MCF 10A (cell line): ENCODE measurements around the gene SHPK. TPM values are rescaled to one million over a fixed set of nuclear protein-coding genes. Genes with fewer than 3 reads are reported as not detected.

Experiments used
- BruUV-seq: library from RNA; stranded (reverse); fragments of 400-500 nt; replicated peaks from 2 replicates; lab custom pipeline; 2021; lab: Mats Ljungman, UMichigan
- CTCF ChIA-PET: fragments of 300-600 bp; sonication (Branson Sonifier 250); formaldehyde crosslinking; extraction: SDS; loops from one replicate; lab custom pipeline; 2021; ENCODE audit warnings: antibody characterized with exemption, inconsistent platforms; lab: Yijun Ruan, JAX
- POLR2A ChIA-PET: fragments of 300-600, 350-650 bp; sonication (Branson Sonifier 250); formaldehyde crosslinking; extraction: SDS; loops from one replicate; lab custom pipeline; 2020; ENCODE audit warnings: antibody characterized with exemption, inconsistent platforms; lab: Yijun Ruan, JAX
- DNase-seq: peaks from one replicate; pipeline ENCODE4 v3.0.0-alpha.2; 2018; ENCODE audit not compliant: unreplicated experiment
- H3K27ac Mint-ChIP-seq: one replicate; pipeline ENCODE4 v1.8.0; 2022; ENCODE audit warnings: mild to moderate bottlenecking, low read depth, mixed read lengths; ENCODE audit not compliant: unreplicated experiment
- H3K27me3 Mint-ChIP-seq: one replicate; pipeline ENCODE4 v1.8.0; 2022; ENCODE audit warnings: mixed read lengths; ENCODE audit not compliant: insufficient read depth, unreplicated experiment
- H3K36me3 Mint-ChIP-seq: one replicate; pipeline ENCODE4 v1.8.0; 2022; ENCODE audit warnings: mild to moderate bottlenecking, moderate library complexity, mixed read lengths; ENCODE audit not compliant: insufficient read depth, unreplicated experiment
- H3K4me1 Mint-ChIP-seq: one replicate; pipeline ENCODE4 v1.8.0; 2022; ENCODE audit warnings: mixed read lengths; ENCODE audit not compliant: insufficient read depth, unreplicated experiment
- H3K4me3 Mint-ChIP-seq: one replicate; pipeline ENCODE4 v1.8.0; 2022; ENCODE audit warnings: mild to moderate bottlenecking, moderate library complexity, mixed read lengths; ENCODE audit not compliant: unreplicated experiment
- H3K9me3 Mint-ChIP-seq: one replicate; pipeline ENCODE4 v1.8.0; 2022; ENCODE audit warnings: mixed read lengths; ENCODE audit not compliant: unreplicated experiment
- CTCF ChIP-seq: fragments of 200-600 bp; IDR thresholded peaks from one replicate; pipeline ENCODE4 v1.8.0; 2022; ENCODE audit warnings: antibody characterized with exemption, mild to moderate bottlenecking; ENCODE audit not compliant: unreplicated experiment
- intact Hi-C: fragments of 100-400 bp; cut with micrococcal nuclease; formaldehyde crosslinking; loops from 2 replicates; pipeline ENCODE4 v1.14.1; 2022
- total RNA-seq: library from RNA; stranded (reverse); gene quantifications from 2 replicates; pipeline ENCODE4 v1.2.3, GENCODE V29; 2022

SHPK gene
- total RNA-seq, 1 experiment from 2014 or later = 6.3 TPM

- no TSS peak for BruUV-seq
- POLR2A ChIA-PET = no interaction called here
- intact Hi-C loops = no loop called here
- no peak for TF ChIP-seq CTCF
- CTCF ChIA-PET = interaction anchor here (0.5 kb wide), 1 partner anchor 722 kb away, joined by 4 read pairs; no protein-coding TSS in a partner anchor
- no peak for DNase-seq
- Mint-ChIP-seq H3K27ac (no peak overlapping the region), H3K4me3 (no peak overlapping the region), H3K4me1 (no peaks in the 10 kb centered on the region), H3K9me3 (no peaks in the 10 kb centered on the region), H3K27me3 (no peaks in the 10 kb centered on the region), H3K36me3 (peaks cover under 1% of the 10 kb centered on the region)
These were observed 41.1 kb downstream of the SHPK start for GRCh38 chr17:3594976-3595375.

DNA sequence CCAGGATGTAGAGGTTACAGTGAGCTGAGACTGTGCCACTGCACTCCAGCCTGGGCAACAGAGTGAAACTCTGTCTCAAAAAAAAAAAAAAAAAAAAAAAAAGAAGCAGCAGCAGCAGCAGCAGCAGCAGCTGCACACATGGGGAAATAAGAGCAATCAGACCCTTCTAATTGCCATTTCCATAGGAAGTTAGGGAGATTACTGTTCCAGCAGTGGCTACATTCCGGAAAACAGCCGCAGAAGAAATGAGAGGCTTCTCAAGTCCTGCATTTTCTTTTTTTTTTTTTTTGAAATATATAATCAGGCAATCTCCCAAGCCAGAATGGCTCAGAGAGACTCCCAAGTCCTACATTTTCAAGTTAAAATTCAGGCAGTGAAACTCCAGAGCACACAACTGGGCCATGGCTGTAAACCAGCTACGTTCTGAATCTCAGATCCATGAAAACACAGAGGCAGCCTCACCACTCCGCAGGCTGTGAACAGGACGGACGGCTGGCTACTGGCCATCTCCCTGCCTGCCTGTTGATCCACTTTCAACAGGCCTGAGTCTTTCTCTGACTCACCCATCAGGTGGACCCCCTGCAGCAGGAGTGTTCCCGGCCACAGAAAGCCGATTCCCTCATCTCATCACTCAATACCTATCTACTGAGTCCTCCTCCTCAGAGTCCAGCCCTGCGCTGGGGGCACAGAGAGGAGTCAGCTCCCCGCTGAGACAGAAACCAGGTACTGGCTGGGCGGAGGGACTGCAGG lies 41.8 kb downstream of the SHPK start:
- Mint-ChIP-seq H3K9me3 (no peaks in the 10 kb centered on the region), H3K27me3 (no peaks in the 10 kb centered on the region), H3K4me1 (peaks cover 6% of the 10 kb centered on the region), H3K27ac (no peak overlapping the region), H3K36me3 (peaks cover 5% of the 10 kb centered on the region), H3K4me3 (no peak overlapping the region)
- CTCF ChIA-PET = no interaction called here
- intact Hi-C loops = no loop called here
- no peak for DNase-seq
- no peak for TF ChIP-seq CTCF
- BruUV-seq = no TSS peak
- POLR2A ChIA-PET = no interaction called here

- peaks cover 6% of the 10 kb centered on the region for H3K4me1 Mint-ChIP-seq
- CTCF ChIA-PET = no interaction called here
- no TSS peak for BruUV-seq
- no peak overlapping the region for H3K4me3 Mint-ChIP-seq
- no peaks in the 10 kb centered on the region for H3K27me3 Mint-ChIP-seq
- H3K36me3 Mint-ChIP-seq = peaks cover 5% of the 10 kb centered on the region
- no peak for DNase-seq
- POLR2A ChIA-PET = no interaction called here
- intact Hi-C loops = no loop called here
- no peaks in the 10 kb centered on the region for H3K9me3 Mint-ChIP-seq
- TF ChIP-seq CTCF = no peak
- H3K27ac Mint-ChIP-seq = no peak overlapping the region
These were observed 42.7 kb downstream of the SHPK start for GRCh38 chr17:3593384-3593783.

- no TSS peak for BruUV-seq
- CTCF ChIA-PET = interaction anchor here (0.7 kb wide), 1 partner anchor 38 kb away, joined by 3 read pairs; no protein-coding TSS in a partner anchor
- Mint-ChIP-seq H3K4me3 (no peak overlapping the region), H3K9me3 (no peaks in the 10 kb centered on the region), H3K27ac (no peak overlapping the region), H3K27me3 (no peaks in the 10 kb centered on the region), H3K4me1 (peaks cover 6% of the 10 kb centered on the region), H3K36me3 (peaks cover 5% of the 10 kb centered on the region)
- POLR2A ChIA-PET = no interaction called here
- TF ChIP-seq CTCF = no peak
- intact Hi-C loops = no loop called here
- no peak for DNase-seq
These were observed 43.7 kb downstream of the SHPK start for GRCh38 chr17:3592216-3592860.
